Suprapubic skin (tissue), 3 donors: ENCODE data around the gene SPATS2L.

ENCODE experiments used
- CTCF ChIP-seq, 2 donors: fragments of 200-600 bp in 1 of 2; fragments of 450-650 bp in 1 of 2; sonication (generic) in 1 of 2; IDR thresholded peaks; one replicate each; pipeline ENCODE4 v1.5.1; 2016 to 2019; ENCODE audit warnings: antibody characterized with exemption in 2 of 2, mild to moderate bottlenecking in 1 of 2, moderate library complexity in 1 of 2
- POLR2AphosphoS5 ChIP-seq, 3 donors: sonication (generic); formaldehyde crosslinking; IDR thresholded peaks; one replicate each; pipeline ENCODE4 v1.6.1; 2017; ENCODE audit warnings: antibody characterized with exemption in 3 of 3

GRCh38 chr2:200454927-200455801 is 148.7 kb downstream of the SPATS2L start:
- TF ChIP-seq POLR2AphosphoS5 (IDR thresholded peaks at IDR 0.05) (no peak), CTCF (IDR thresholded peaks at IDR 0.05) (no peak)
